ENCODE measurements around the gene HACL1.
"Not testable (repeated sequence)": the region's sequence is repeated elsewhere in the genome, so short reads cannot be mapped to it uniquely, and the experiment has no call there.

DNA sequence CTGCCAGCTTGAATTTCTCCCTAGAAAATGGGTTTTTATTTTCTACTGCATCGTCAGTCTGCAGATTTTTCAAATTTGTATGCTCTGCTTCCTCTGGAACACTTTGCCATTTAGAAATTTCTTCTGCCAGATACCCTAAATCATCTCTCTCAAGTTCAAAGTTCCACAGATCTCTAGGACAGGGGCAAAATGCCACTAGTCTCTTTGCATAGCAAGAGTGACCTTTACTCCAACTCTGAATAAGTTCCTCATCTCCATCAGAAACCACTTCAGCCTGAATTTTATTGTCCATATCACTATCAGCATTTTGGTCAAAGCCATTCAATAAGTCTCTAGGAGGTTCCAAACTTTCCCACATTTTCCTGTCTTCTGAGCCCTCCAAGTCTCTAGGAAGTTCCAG is 3.2 kb upstream of the HACL1 start:
- not testable (repeated sequence) for TF ChIP-seq KLF10 (tag by site-specific recombination; IDR thresholded peaks at IDR 0.05)
- TF ChIP-seq, protein P1, sequence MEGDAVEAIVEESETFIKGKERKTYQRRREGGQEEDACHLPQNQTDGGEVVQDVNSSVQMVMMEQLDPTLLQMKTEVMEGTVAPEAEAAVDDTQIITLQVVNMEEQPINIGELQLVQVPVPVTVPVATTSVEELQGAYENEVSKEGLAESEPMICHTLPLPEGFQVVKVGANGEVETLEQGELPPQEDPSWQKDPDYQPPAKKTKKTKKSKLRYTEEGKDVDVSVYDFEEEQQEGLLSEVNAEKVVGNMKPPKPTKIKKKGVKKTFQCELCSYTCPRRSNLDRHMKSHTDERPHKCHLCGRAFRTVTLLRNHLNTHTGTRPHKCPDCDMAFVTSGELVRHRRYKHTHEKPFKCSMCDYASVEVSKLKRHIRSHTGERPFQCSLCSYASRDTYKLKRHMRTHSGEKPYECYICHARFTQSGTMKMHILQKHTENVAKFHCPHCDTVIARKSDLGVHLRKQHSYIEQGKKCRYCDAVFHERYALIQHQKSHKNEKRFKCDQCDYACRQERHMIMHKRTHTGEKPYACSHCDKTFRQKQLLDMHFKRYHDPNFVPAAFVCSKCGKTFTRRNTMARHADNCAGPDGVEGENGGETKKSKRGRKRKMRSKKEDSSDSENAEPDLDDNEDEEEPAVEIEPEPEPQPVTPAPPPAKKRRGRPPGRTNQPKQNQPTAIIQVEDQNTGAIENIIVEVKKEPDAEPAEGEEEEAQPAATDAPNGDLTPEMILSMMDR (tag by site-specific recombination; IDR thresholded peaks at IDR 0.05): not testable (repeated sequence)

All from HEK293 (cell line).